T-cell (primary cell): Measurements from ENCODE around the gene SYT5. TPM values are rescaled to one million over a fixed set of nuclear protein-coding genes. Genes with fewer than 3 reads are reported as not detected.

ENCODE experiments used
- ATAC-seq, 4 experiments: fragments of 200-7000 bp in 3 of 4; fragments of 150-1000 bp in 1 of 4; cut with Tn5 transposase; replicated peaks in 1 of 4; 1 replicate in 3 of 4; 2 replicates in 1 of 4; pipeline ENCODE4 v1.10.0; 2021; ENCODE audit warnings: moderate library complexity in 3 of 4, mild to moderate bottlenecking in 2 of 4, moderate number of reproducible peaks in 1 of 4
- CTCF ChIA-PET, 2 donors: fragments of 300-600 bp; sonication (Branson Sonifier 250); formaldehyde crosslinking; loops; one replicate each; lab custom pipeline; 2022; ENCODE audit warnings: antibody characterized with exemption in 2 of 2; lab: Charles Lee
- POLR2A ChIA-PET, 2 donors: fragments of 300-600 bp; sonication (Branson Sonifier 250); formaldehyde crosslinking; loops; one replicate each; lab custom pipeline; 2022; ENCODE audit warnings: antibody characterized with exemption in 2 of 2; lab: Charles Lee
- DNase-seq, 35 experiments: peaks; one replicate each; pipeline versions ENCODE4 v3.0.0 to v3.0.0-alpha.2; 2013 to 2023
- H3K27ac ChIP-seq: one replicate; pipeline ENCODE4 v1.5.1; 2013; ENCODE audit warnings: low read length
- H3K27me3 ChIP-seq, 2 experiments: replicated peaks in 1 of 2; 1 replicate in 1 of 2; 2 replicates in 1 of 2; pipeline versions ENCODE4 v1.6.1 to v1.7.0; 2013; ENCODE audit warnings: low read length in 1 of 2, mixed read lengths in 1 of 2; ENCODE audit not compliant: control insufficient read depth in 2 of 2, insufficient read depth in 2 of 2; ENCODE audit errors: extremely low read depth in 1 of 2
- H3K36me3 ChIP-seq, 2 donors: 1 replicate in 1 of 2; 2 replicates in 1 of 2; pipeline versions ENCODE4 v1.6.1 to v1.7.0; 2013; ENCODE audit warnings: low read length in 1 of 2; ENCODE audit not compliant: control insufficient read depth in 2 of 2, insufficient read depth in 1 of 2; ENCODE audit errors: extremely low read depth in 1 of 2
- H3K4me1 ChIP-seq, 2 experiments: 1 replicate in 1 of 2; 2 replicates in 1 of 2; pipeline versions ENCODE4 v1.6.1 to v1.7.0; 2013; ENCODE audit warnings: low read length in 2 of 2, mixed read lengths in 1 of 2; ENCODE audit not compliant: insufficient read depth in 2 of 2, control insufficient read depth in 1 of 2; ENCODE audit errors: extremely low read depth in 1 of 2
- H3K4me3 ChIP-seq, 2 donors: 1 replicate in 1 of 2; 2 replicates in 1 of 2; pipeline versions ENCODE4 v1.5.1 to v1.7.0; 2013; ENCODE audit warnings: mild to moderate bottlenecking in 2 of 2, low read length in 1 of 2, moderate library complexity in 1 of 2; ENCODE audit not compliant: control insufficient read depth in 1 of 2; ENCODE audit errors: extremely low read depth in 1 of 2
- H3K9me3 ChIP-seq: 2 replicates; pipeline ENCODE4 v1.7.0; 2013
- H3K27ac Mint-ChIP-seq, 2 donors: one replicate each; pipeline ENCODE4 v1.8.0; 2020 to 2021; ENCODE audit warnings: mild to moderate bottlenecking in 2 of 2, mixed read lengths in 2 of 2
- H3K27me3 Mint-ChIP-seq, 2 donors: one replicate each; pipeline ENCODE4 v1.8.0; 2021 to 2022; ENCODE audit warnings: mixed read lengths in 2 of 2
- H3K36me3 Mint-ChIP-seq: one replicate; pipeline ENCODE4 v1.8.0; 2021; ENCODE audit warnings: mixed read lengths
- H3K4me1 Mint-ChIP-seq, 3 donors: one replicate each; pipeline ENCODE4 v1.8.0; 2020 to 2022; ENCODE audit warnings: mixed read lengths in 3 of 3, mild to moderate bottlenecking in 1 of 3
- H3K4me3 Mint-ChIP-seq, 3 donors: one replicate each; pipeline ENCODE4 v1.8.0; 2020 to 2022; ENCODE audit warnings: mild to moderate bottlenecking in 3 of 3, mixed read lengths in 3 of 3, moderate library complexity in 3 of 3
- H3K9me3 Mint-ChIP-seq, 3 donors: one replicate each; pipeline ENCODE4 v1.8.0; 2020 to 2022; ENCODE audit warnings: mixed read lengths in 3 of 3
- WGBS: methylation state at CpG from one replicate; pipeline ENCODE4 v1.1.5; 2013; ENCODE audit warnings: missing lambda C conversion rate; ENCODE audit not compliant: insufficient coverage; 5-methylcytosine and 5-hydroxymethylcytosine counted together
- total RNA-seq, 35 experiments: library from RNA in 6 of 35; stranded (reverse) in 6 of 35; fragments of 120-200 nt in 1 of 35; gene quantifications; one replicate each; pipeline versions ENCODE4 v1.2.1 to v1.2.4 and lab custom pipeline; 2013 to 2026

SYT5 gene
- total RNA-seq, 5 donors from 2014 or later (not counting 1 experiment from before 2014, with no cell fraction given) = 2.7 to 2.9 TPM; not detected in 3

- Mint-ChIP-seq H3K4me1 (peaks cover 4 to 6% (median 6%) of the 10 kb centered on the region in 3 donors), H3K27me3 (peaks cover 54 to 74% of the 10 kb centered on the region in 2 donors), H3K9me3 (no peaks in the 10 kb centered on the region), H3K27ac (no peak overlapping the region), H3K36me3 (no peaks in the 10 kb centered on the region), H3K4me3 (no peak overlapping the region)
- no peak for DNase-seq
- H3K27ac ChIP-seq = no peak overlapping the region
- no peak overlapping the region for H3K4me3 ChIP-seq
- no peaks in the 10 kb centered on the region for H3K9me3 ChIP-seq
- POLR2A ChIA-PET = no interaction called here
- no peak for ATAC-seq
- peaks cover 4 to 96% of the 10 kb centered on the region in 2 experiments for H3K27me3 ChIP-seq
- 17% methylated on average over 1 of the region's 3 CpGs for WGBS
- H3K4me1 ChIP-seq = peaks cover 0 to 20% of the 10 kb centered on the region in 2 experiments
- CTCF ChIA-PET = no interaction called here
- no peaks in the 10 kb centered on the region for H3K36me3 ChIP-seq
Measured at GRCh38 chr19:55145232-55145631, 34.9 kb downstream of the SYT5 start.

- Mint-ChIP-seq H3K27ac (no peak overlapping the region), H3K9me3 (no peaks in the 10 kb centered on the region), H3K4me1 (peaks cover 4 to 6% (median 6%) of the 10 kb centered on the region in 3 donors), H3K36me3 (no peaks in the 10 kb centered on the region), H3K27me3 (peaks cover 37 to 69% of the 10 kb centered on the region in 2 donors), H3K4me3 (no peak overlapping the region)
- POLR2A ChIA-PET = no interaction called here
- H3K4me1 ChIP-seq = peaks cover 0 to 18% of the 10 kb centered on the region in 2 experiments
- no peaks in the 10 kb centered on the region for H3K36me3 ChIP-seq
- H3K27me3 ChIP-seq = peaks cover 2 to 97% of the 10 kb centered on the region in 2 experiments
- no peak overlapping the region for H3K27ac ChIP-seq
- H3K9me3 ChIP-seq = no peaks in the 10 kb centered on the region
- ATAC-seq (peak in 1 of 4 experiments; percentile 10), DNase-seq (no peak)
- WGBS = 30% methylated on average over 8 of the region's 21 CpGs
- no peak overlapping the region for H3K4me3 ChIP-seq
- CTCF ChIA-PET = interaction anchor here (0.6 to 1.6 kb wide), 5 partner anchors 9 to 362 kb away, joined by 5 to 19 read pairs (median 5); no protein-coding TSS in a partner anchor
Measured at GRCh38 chr19:55141696-55142095, 38.4 kb downstream of the SYT5 start.

- DNase-seq (no peak), ATAC-seq (no peak)
- no peaks in the 10 kb centered on the region for H3K9me3 Mint-ChIP-seq
- H3K27ac Mint-ChIP-seq = no peak overlapping the region
- Histone ChIP-seq H3K36me3 (no peaks in the 10 kb centered on the region), H3K27ac (no peak overlapping the region), H3K4me3 (no peak overlapping the region), H3K9me3 (no peaks in the 10 kb centered on the region), H3K27me3 (peaks cover 2 to 85% of the 10 kb centered on the region in 2 experiments), H3K4me1 (peaks cover 0 to 6% of the 10 kb centered on the region in 2 experiments)
- peaks cover 3 to 6% (median 3%) of the 10 kb centered on the region in 3 donors for H3K4me1 Mint-ChIP-seq
- no CpG with 5 or more reads among the region's 9 CpGs for WGBS
- no peak overlapping the region for H3K4me3 Mint-ChIP-seq
- ChIA-PET POLR2A (no interaction called here), CTCF (no interaction called here)
- H3K36me3 Mint-ChIP-seq = no peaks in the 10 kb centered on the region
- peaks cover 12 to 55% of the 10 kb centered on the region in 2 donors for H3K27me3 Mint-ChIP-seq
Measured at GRCh38 chr19:55137915-55138314, 42.2 kb downstream of the SYT5 start.

- Mint-ChIP-seq H3K36me3 (no peaks in the 10 kb centered on the region), H3K9me3 (no peaks in the 10 kb centered on the region), H3K4me3 (no peak overlapping the region), H3K27me3 (peaks cover 18 to 59% of the 10 kb centered on the region in 2 donors), H3K27ac (no peak overlapping the region), H3K4me1 (peaks cover 3 to 6% (median 3%) of the 10 kb centered on the region in 3 donors)
- Histone ChIP-seq H3K4me1 (peaks cover 0 to 6% of the 10 kb centered on the region in 2 experiments), H3K36me3 (no peaks in the 10 kb centered on the region), H3K27me3 (peaks cover 2 to 84% of the 10 kb centered on the region in 2 experiments), H3K27ac (no peak overlapping the region), H3K9me3 (no peaks in the 10 kb centered on the region), H3K4me3 (no peak overlapping the region)
- 77% methylated on average over 16 of the region's 17 CpGs for WGBS
- ChIA-PET CTCF (interaction anchor here in 1 of 2 donors (0.6 kb wide), 1 partner anchor 1032 kb away, joined by 5 read pairs; no protein-coding TSS in a partner anchor), POLR2A (no interaction called here)
- ATAC-seq (no peak), DNase-seq (no peak)
Measured at GRCh38 chr19:55136399-55137102, 43.5 kb downstream of the SYT5 start.

GRCh38 chr19:55134736-55135135, 45.4 kb downstream of the SYT5 start:
- POLR2A ChIA-PET = no interaction called here
- H3K27me3 ChIP-seq = peaks cover 2 to 78% of the 10 kb centered on the region in 2 experiments
- no CpG with 5 or more reads among the region's 3 CpGs for WGBS

GRCh38 chr19:55133639-55134444, 46.2 kb downstream of the SYT5 start:
- H3K9me3 ChIP-seq = no peaks in the 10 kb centered on the region
- no peaks in the 10 kb centered on the region for H3K4me1 Mint-ChIP-seq
- H3K36me3 Mint-ChIP-seq = no peaks in the 10 kb centered on the region
- POLR2A ChIA-PET = interaction anchor here in 1 of 2 donors (0.6 kb wide), 1 partner anchor 257 kb away, joined by 3 read pairs; no protein-coding TSS in a partner anchor
- no peak overlapping the region for H3K27ac ChIP-seq
- ATAC-seq (no peak), DNase-seq (no peak)
- no peak overlapping the region for H3K27ac Mint-ChIP-seq
- peaks cover 2 to 80% of the 10 kb centered on the region in 2 experiments for H3K27me3 ChIP-seq
- no peaks in the 10 kb centered on the region for H3K36me3 ChIP-seq
- CTCF ChIA-PET = interaction anchor here in 1 of 2 donors (0.6 kb wide), 1 partner anchor 1479 kb away, joined by 3 read pairs; no protein-coding TSS in a partner anchor
- WGBS = 84% methylated on average over 13 of the region's 25 CpGs
- H3K9me3 Mint-ChIP-seq = no peaks in the 10 kb centered on the region
- no peaks in the 10 kb centered on the region for H3K4me1 ChIP-seq
- no peak overlapping the region for H3K4me3 Mint-ChIP-seq
- H3K27me3 Mint-ChIP-seq = peaks cover 33 to 61% of the 10 kb centered on the region in 2 donors
- H3K4me3 ChIP-seq = no peak overlapping the region

More at GRCh38 chr19:55134736-55135135, 45.4 kb downstream of the SYT5 start:
- H3K9me3 ChIP-seq = no peaks in the 10 kb centered on the region
- no peaks in the 10 kb centered on the region for H3K4me1 Mint-ChIP-seq
- CTCF ChIA-PET = interaction anchor here in 1 of 2 donors (0.7 kb wide), 1 partner anchor 503 kb away, joined by 4 read pairs; no protein-coding TSS in a partner anchor
- DNase-seq = no peak
- peaks cover 25 to 58% of the 10 kb centered on the region in 2 donors for H3K27me3 Mint-ChIP-seq
- no peak for ATAC-seq
- no peak overlapping the region for H3K27ac Mint-ChIP-seq
- no peaks in the 10 kb centered on the region for H3K4me1 ChIP-seq
- H3K4me3 ChIP-seq = no peak overlapping the region
- H3K36me3 ChIP-seq = no peaks in the 10 kb centered on the region
- no peak overlapping the region for H3K4me3 Mint-ChIP-seq
- no peak overlapping the region for H3K27ac ChIP-seq
- H3K9me3 Mint-ChIP-seq = no peaks in the 10 kb centered on the region
- no peaks in the 10 kb centered on the region for H3K36me3 Mint-ChIP-seq
